GM19240 (cell line): ENCODE data around the gene RAB4A.

Experiments used
- DNase-seq: peaks from one replicate; pipeline ENCODE4 v3.0.0; 2011; ENCODE audit warnings: low spot score; ENCODE audit not compliant: insufficient read length

RAB4A gene

DNA sequence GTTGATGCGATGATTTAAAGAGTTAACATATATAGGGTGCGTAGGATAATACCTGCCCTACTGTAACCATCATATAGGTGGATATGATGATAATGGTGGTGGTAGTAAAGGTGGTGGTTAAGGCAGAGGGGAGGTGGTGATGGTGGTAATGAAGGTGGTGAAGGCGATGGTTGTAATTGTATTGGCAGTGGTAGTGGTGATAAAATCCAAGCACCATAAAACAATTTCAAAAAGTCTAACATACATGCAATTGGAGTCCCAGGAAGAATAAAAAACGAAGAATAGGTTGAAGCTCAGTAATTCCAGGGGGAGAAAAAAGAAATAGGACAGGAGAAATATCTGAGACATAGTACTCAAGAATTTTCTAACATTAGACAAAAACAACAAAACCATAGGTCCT is 27.3 kb upstream of the RAB4A start:
- DNase-seq = no peak

DNA sequence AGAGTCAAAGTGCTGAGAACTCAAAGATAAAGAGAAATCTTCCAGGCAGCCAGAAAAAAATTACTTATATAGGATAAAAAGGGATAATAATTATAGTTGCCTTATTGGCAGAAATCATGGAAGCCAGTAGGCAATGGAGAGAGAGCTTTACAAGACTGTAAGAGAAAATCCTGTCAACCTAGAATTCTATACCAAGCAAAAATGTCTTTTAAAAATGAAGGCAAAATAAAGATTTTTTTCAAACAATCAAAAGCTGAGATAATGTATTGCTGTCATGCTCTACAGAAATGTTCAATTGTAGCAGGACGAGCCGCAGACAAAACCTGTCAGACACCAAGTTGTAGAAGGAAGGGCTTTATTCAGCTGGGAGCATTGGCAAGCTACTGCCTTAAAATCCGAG is 26.8 kb upstream of the RAB4A start:
- no peak for DNase-seq

DNA sequence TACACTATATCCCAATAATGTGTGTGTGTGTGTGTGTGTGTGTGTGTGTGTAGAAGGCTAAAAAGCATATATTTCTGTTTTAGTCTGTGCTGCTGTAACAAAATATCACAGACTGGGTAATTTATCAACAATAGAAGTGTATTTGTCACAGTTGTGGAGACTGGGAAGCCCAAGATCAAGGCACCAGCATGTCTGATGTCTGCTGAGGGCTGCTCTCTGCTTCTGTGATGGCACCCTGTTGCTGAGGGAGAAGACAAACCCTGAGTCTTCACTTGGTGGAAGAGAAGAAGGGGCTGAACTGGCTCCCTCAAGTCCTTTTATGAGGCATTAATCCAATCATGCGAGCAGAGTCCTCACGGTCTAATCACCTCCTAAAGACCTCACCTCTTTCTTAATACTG is 23.0 kb upstream of the RAB4A start:
- DNase-seq = no peak

DNA sequence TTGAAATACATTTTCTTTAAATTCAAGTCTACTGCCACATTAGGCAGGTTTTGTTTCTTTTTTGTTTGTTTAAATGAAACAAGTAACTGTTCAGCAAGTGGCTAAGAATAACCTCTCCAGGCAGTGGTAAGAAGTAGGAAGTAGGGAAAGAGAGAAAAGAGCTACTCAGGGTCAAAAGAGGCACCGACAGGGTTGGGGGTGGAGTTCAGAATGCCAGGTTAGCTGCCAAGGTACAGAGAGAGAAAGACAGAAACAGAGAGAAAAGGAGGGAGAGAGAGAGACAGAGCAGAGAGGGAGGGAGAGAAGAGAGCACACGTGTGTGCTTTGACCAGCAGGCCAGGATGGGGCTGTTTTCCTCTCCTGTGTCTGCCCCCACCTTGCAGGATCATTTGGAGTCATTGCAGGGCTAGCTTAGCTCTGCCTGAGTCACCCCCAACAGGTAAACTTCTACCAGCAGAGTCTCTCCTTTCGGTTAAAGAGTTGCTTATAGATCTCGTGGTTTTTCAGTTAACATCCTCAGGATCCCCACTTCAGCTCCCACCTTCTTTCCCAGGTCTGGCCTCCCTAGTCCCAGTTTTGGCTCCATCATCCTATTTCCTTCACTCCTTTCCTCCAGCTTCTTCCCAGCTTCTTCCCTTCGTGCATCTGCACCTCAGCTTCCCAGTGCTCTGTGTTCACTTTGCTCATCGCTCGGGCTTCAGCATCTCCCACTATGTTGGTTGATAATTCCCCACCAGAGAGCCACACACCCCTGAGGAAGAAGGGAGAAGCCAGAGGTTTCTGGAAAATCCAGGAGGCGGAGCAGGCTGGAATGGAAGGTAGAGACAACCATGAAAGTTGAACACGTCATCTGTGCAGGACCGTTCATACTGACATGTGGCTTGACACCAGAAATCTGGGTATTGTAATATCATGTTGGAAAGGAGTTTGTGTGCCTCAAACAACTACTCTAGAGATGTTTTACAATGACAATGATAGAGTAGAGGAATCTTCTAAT is 21.8 kb upstream of the RAB4A start:
- no peak for DNase-seq

DNA sequence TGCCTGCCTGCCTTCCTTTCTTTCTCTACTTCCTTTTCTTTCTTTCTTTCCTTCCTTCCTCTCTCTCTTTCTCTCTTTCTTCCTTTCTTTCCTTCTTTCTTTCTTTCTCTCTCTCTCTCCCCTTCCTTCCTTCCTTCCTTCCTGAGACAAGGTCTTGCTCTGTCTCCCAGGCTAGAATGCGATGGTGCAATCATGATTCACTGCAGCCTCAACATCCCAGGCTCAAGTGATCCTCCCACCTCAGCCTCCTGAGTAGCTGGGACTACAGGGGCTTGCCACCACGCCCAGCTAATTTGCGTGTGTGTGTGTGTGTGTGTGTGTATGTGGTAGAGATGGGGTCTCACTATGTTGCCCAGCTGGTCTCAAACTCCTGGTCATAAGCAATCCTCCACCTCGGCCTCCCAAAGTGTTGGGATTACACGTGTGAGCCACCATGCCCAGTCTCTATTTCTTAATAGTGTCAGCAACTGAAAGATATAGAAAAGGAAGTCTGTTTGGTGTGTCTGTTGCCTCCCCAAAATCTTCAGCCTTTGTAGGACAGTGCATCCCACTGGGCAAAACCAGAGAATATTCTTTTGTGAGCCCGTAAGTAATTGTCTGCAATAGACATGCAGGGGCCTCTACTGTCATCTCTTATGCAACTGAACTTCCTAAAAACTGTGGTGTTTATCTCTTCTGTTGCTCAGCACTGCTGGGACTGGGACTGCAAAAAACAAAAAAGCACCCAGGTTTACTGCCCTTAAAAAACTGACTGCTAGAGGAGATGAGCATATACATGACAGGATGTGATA is 20.9 kb upstream of the RAB4A start:
- DNase-seq = no peak

DNA sequence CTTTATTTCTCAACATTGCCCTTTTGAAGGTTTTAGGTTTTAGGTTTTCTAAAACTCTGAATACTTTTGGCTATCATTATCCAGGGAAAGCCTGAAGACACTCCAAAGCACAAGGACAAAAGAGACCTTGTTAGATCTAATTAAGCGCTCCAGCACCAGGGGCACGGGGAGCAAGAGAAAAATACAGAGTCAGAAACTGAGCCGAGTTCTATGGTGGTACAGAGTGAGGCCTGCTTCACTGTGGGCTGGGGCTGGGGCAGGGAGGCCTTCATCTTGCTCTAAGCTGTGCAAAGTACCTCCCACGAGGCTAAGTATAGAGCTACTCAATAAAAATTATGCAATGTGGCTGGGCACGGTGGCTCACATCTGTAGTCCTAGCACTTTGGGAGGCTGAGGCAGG is 19.7 kb upstream of the RAB4A start:
- no peak for DNase-seq

DNA sequence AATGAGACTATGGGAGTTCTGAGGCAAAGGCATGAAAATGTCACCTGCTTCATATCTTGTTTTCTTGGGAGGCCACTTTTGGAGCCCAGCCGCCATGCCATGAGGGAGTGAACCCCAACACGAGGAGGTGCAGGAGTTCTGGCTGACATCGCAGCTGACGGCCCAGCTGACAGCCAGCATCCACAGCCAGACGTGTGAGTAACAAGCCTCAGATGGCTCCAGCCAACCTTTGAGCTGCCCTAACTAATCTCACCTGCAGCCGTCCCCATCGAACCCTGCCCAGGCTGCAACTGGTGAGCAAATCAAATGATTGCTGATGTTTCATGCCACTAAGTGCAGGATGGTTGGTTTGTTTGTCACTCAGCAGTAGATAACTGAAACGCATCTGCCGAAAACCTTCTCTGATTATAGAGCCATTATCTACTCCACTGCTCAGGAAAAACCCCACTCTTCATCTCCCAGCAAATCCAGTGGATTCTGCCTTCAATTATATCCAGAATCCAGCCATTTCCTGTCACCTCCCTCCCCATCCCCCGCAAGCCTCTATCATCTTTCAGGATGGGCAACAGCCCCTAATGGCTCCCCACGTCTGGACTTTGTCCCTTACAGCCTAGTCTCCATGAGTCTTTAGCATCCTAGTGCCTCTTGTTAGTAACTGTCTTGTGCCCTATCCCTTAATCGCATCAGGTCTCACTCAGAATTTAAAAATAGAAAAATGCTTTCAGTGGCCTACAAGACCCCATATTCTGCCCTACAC is 18.5 kb upstream of the RAB4A start:
- no peak for DNase-seq

DNA sequence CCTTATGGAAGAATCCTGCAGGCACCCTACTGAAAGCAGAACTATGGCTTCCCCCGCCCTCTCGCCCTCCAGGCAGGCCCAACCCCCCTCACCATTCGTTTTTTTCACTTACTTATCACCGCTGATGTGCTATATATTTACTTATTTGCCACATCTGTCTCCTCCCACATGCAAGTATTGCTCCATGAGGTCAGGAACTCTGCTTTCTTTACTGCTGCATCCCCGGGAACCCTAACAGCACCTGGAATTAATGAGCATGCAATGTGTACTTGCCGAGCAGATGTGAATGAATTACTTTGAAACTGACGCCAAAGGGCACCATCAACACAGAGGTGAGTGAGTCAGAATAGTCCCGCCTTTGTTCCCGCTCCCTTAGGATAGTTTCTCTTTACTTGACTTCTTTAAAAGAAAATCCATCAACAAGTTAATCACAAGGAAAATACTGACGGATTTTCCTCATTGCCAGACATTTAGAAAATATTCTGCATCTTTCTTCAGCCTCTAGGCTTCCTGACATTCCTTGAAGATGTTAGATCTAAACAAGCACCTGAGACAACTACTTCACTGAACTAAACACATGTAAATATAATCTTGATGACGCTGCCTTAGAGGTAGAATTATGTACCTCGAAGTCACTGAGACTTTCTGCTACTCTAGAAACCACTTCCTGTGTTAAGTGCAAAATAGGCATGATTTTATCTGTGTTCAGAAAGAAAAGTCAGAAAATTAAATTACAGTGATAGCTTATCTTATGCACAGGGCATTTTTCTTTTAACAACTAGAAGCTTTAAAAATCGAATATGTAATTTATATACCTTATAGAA is 17.5 kb upstream of the RAB4A start:
- DNase-seq = no peak

DNA sequence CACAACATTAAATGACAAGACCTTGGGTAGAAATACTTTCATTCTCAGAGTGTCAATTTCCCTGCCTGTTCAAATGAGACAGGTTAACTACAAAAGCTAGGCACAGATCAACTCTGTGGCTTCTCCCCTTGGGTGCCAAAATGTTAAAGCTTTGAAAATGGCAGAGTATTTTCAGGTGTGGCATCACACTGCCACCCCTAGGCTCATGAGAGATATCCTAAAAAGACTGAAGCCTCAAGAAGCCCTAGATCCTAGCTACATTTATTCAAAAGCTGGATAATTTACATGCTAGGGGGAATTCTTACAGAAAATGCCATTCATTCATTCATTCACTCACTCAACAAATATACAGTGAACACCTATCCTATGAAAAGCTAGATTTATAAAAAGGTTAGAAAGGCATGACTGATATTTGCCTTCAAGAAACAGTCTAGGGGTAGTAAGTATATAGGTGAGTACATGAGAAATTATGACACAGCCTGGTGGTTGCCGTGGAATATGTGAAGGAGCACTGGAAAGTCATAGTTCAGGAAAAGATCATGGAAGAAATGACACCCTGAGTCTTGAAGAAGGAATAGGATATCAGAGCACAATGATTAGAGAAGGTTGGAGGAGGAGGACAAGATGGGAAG is 15.9 kb upstream of the RAB4A start:
- DNase-seq = no peak

DNA sequence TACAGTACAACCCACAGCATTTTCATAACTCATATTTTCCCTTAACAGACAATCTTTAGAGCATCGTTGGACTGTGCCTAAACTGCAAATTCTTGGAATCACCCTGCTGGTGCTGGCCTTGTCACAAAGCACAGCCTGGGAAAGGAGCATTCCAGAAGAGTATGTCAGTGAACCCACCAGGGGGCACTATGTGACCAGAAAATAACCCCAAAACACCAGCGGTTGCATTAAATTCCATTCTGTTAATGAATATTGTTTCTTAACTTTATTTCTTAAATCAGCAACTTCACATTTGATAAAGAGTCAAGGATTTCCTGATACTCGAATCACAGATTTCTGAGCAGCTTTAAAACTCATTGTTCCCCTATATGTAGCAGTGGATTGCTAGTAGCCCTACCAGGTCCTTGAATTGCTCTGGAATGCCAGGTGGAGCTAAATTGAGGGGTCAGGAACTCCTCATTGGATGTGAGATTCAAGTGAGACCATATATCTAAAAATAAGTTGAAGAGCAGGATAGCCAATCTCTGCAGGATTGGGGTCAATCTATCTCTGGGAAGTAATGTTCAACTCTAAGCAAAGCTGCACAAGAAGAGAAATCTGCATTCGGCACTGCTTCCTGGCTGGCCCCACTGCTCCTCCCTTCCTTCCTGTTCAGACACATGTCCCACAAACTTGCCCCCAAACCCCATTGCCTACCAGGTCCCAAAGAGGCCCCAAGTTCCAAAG is 12.7 kb upstream of the RAB4A start:
- DNase-seq = peak; percentile 45

DNA sequence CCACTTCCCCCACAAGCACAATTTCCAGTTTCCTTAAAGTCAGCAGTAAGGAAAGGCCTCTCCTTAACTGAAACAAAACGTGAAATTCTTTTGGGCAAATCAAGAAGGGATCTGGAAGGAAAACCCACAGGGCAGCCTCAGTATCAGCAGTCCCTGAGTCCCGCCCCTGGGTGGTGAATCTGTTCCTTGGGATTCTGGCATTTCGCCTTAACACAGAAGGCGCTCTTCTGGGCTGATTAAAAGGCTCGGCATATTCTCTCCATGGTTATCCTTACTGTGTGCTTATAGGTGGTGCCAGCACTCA is 12.2 kb upstream of the RAB4A start:
- no peak for DNase-seq

DNA sequence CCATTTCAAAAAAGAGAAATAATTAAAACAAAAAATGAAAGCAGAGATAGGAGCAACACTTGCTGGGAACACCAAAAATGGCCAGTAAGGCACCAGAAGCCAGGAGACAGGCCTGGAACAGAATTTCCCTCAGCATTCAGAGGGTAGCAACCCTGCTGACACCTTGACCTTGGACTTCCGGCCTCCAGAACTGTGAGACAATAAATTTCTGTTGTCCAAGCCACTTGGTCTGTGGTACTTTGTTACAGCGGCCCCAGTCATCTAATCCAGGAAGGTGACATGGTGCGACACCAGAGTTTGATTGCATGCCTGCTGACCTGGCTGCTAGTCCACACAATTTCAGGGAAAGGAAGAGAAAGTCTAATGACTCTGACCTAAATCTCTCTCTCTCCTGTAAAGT is 10.6 kb upstream of the RAB4A start:
- no peak for DNase-seq

DNA sequence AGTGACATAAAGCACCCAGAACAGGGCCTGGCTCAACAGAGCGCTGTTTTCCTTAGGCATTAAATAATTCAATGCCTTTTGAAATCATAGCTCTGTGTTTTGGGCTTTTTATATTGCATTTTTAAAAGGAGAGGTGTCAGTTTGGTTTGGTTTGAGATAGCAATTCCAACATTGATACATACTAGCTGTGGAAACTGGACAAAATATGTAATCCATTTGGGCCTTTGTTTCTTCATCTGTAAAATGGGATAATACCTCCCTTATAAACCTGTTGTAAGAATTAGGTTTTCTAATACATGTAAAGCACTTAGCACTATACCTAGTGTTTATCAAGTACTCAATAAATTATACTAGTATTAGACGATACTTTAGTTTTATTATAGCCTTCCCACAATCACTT is 8.7 kb upstream of the RAB4A start:
- no peak for DNase-seq

DNA sequence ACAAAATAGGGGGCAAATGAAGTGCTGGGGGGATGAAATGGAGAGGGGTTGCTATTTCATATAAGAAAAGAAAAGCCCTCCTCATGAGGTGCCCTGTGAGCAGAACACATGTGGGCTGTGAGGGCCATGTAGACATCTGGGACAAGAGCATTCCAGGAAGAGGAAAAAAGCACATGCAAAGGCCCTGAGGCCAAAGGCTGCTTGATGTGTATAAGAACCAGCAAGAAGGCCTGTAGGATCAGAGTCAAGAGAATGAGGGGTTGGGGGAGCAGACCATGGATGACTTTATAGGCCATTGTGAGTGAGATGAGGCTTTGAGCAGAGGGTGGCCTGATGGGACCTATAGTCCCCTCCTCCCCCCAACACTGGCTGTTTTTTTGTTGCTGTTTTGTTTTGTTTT is 7.7 kb upstream of the RAB4A start:
- DNase-seq = no peak

DNA sequence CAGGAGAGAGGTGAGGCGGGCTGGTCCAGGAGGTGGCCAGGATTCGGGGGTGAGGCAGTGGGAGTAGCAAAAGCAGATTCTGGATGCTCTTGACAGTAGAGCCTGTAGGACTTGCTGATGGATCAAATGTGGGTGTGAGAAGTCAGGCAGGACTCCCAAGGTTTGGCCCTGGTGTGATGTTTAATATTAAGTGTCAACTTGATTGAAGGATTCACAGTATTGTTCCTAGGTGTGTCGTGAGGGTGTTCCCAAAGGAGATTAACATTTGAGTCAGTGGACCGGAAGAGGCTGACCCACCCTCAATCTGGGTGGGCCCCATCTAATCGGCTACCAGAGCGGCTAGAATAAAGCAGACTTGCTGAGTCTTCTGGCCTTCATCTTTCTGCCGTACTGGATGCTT is 6.8 kb upstream of the RAB4A start:
- no peak for DNase-seq

DNA sequence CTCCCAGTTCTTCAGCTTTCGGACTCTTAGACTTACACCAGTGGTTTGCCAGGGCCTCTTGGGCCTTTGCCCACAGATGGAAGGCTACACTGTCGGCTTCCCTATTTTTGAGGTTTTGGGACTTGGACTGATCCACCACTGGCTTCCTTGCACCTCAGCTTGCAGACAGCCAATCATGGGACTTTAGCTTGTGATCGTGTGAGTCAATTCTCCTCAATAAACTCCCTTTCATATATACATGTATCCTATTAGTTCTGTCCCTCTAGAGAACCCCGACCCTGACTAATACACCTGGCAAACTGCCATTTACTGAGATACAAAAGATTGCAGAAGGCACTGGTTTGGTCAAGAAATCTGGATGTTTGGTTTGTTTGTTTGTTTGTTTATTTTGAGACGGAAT is 6.4 kb upstream of the RAB4A start:
- no peak for DNase-seq

DNA sequence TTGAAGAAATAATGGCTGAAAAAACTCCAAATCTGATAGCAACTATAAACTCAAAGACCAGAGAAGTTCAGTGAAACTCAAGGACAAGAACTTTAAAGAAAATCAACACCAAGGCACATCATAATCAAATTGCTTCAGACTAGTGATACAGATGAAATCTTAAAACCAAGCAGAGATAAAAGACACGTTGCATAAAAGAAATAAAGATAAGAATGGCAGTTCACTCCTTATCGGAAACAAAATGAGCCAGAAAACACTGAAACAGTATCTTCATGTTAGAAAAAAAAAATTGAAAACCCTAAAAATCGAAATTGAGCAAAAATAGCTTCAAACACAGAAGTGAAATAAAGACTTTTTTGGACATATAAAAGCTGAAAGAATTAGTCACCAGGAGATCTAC is 4.6 kb upstream of the RAB4A start:
- DNase-seq = no peak

DNA sequence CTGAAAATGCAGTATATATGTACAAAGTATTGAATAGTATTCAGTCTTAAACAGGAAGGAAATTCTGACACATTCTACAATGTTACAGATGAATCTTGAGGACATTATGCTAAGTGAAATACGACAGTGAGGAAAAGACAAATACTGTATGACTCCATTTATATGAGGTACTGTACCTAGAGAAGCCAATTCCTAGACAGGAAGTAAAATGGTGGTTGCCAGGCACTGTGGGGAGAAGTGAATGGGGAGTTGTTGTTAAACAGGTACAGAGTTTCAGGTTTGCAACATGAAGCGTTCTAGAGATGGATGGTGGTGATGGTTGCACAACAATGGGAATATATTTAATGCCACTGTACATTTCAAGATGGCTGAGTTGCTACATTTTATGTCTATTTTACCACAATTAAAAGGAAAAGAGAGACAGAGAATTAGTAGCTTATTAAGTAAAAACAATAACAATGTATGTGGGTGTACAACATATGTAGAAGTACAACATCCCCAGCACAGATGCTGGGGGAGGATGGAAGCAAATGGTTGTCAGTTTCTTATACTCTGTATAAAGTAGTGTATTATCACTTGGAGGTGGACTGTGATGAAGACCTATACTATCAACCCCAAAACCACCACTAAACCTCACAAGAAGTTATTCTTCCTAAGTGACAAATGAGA is 3.9 kb upstream of the RAB4A start:
- no peak for DNase-seq

DNA sequence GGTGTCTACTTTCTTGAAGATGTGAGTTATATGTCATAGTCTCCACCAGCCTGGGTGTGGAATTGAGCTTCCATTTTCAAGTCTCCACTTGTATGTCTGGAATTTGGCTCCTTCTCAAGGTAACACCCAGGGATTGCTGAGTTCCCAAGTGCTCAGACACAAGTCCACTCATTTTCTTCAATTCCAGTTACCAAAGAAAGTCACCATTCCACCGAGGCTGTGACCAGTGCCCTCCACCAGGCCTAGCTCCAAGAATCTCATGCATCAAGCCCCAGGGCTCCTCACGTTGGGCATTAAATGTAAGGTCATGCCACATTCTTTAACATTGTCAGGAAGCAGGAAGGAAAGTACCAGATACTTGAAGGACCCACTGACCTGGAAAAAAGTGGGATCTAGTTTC is 2.4 kb upstream of the RAB4A start:
- DNase-seq = no peak
